Esophagus squamous epithelium (tissue), 5 donors: ENCODE measurements around the gene OR1L8. TPM values are rescaled to one million over a fixed set of nuclear protein-coding genes. Genes with fewer than 3 reads are reported as not detected.

Experiments used
- DNase-seq: peaks from one replicate; lab custom pipeline; 2025; lab: John Stamatoyannopoulos, UW
- H3K27ac ChIP-seq, 4 donors: fragments of 200-600 bp; sonication (generic); one replicate each; pipeline ENCODE4 v1.5.1; 2016 to 2019; ENCODE audit warnings: mild to moderate bottlenecking in 1 of 4
- H3K27me3 ChIP-seq, 4 donors: fragments of 200-600 bp; sonication (generic); 1 replicate in 3 of 4; 2 replicates in 1 of 4; pipeline versions ENCODE4 v1.5.1 to v1.6.0; 2017 to 2021; ENCODE audit warnings: antibody characterized with exemption in 1 of 4
- H3K36me3 ChIP-seq, 3 donors: fragments of 200-600 bp; sonication (generic); one replicate each; pipeline ENCODE4 v1.5.1; 2016 to 2019
- H3K4me1 ChIP-seq, 3 donors: fragments of 200-600 bp; sonication (generic); one replicate each; pipeline ENCODE4 v1.5.1; 2017 to 2019
- H3K4me3 ChIP-seq, 4 donors: fragments of 200-600 bp; sonication (generic); 1 replicate in 3 of 4; 2 replicates in 1 of 4; pipeline ENCODE4 v1.5.1; 2016 to 2019; ENCODE audit warnings: mild to moderate bottlenecking in 2 of 4, moderate library complexity in 1 of 4
- H3K9me3 ChIP-seq, 3 donors: fragments of 200-600 bp; sonication (generic); one replicate each; pipeline ENCODE4 v1.5.1; 2016 to 2019
- POLR2A ChIP-seq, 4 donors: fragments of 450-650 bp; IDR thresholded peaks; one replicate each; pipeline ENCODE4 v1.6.1; 2017; ENCODE audit warnings: antibody characterized with exemption in 4 of 4, mild to moderate bottlenecking in 4 of 4, moderate library complexity in 3 of 4
- WGBS, 2 donors: methylation state at CpG; one replicate each; pipeline ENCODE4 v1.1.5; 2018; 5-methylcytosine and 5-hydroxymethylcytosine counted together
- intact Hi-C: fragments of 100-400 bp; cut with DNase I; formaldehyde crosslinking; loops from one replicate; pipeline ENCODE4 v1.15.0; 2022
- total RNA-seq, 4 donors: library from RNA; depleted of rRNA; stranded (reverse); fragments of >200 nt; gene quantifications; one replicate each; pipeline ENCODE4 v1.1.0, GENCODE V29; 2016
- TF ChIP-seq, protein P1 (sequence below), 6 experiments: fragments of 450-650 bp in 4 of 6; fragments of 200-600 bp in 2 of 6; sonication (generic) in 2 of 6; IDR thresholded peaks; one replicate each; pipeline ENCODE4 v1.5.1; 2016 to 2019; ENCODE audit warnings: antibody characterized with exemption in 6 of 6, mild to moderate bottlenecking in 4 of 6, moderate library complexity in 4 of 6
- donor health status: DM: yes; HTN: yes; CAD: no.

The OR1L8 gene
- total RNA-seq, 4 donors from 2014 or later, result 0.38 TPM; not detected in 3

DNA sequence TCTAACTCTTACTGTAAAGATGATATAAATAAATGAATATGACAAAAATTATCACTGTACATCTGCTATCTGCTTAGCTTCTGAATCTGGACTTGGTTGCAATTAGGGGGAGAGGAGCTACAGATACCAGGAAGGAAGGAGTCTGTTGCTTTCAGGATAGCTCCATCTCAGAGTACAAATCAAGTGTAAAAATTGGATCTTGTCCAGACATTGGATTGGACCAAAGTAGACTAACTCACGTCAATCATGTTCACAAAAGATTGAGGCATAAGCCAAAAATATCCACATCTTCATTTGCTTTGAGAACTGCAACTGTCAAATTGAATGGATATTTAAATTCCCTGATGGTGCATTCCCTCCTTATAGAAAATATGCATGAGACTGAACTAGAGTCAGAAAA, 22.5 kb upstream of the OR1L8 start:
- WGBS, 2 donors, result 26 to 33% methylated on average over 1 of the region's 1 CpG
- no peak for DNase-seq
- no peaks in the 10 kb centered on the region for H3K36me3 ChIP-seq
- H3K27me3 ChIP-seq, result no peaks in the 10 kb centered on the region
- no peak overlapping the region for H3K4me3 ChIP-seq
- no peak overlapping the region for H3K27ac ChIP-seq
- no peaks in the 10 kb centered on the region for H3K4me1 ChIP-seq
- intact Hi-C loops, result no loop called here
- TF ChIP-seq POLR2A (IDR thresholded peaks at IDR 0.05), result no peak
- TF ChIP-seq, protein P1, sequence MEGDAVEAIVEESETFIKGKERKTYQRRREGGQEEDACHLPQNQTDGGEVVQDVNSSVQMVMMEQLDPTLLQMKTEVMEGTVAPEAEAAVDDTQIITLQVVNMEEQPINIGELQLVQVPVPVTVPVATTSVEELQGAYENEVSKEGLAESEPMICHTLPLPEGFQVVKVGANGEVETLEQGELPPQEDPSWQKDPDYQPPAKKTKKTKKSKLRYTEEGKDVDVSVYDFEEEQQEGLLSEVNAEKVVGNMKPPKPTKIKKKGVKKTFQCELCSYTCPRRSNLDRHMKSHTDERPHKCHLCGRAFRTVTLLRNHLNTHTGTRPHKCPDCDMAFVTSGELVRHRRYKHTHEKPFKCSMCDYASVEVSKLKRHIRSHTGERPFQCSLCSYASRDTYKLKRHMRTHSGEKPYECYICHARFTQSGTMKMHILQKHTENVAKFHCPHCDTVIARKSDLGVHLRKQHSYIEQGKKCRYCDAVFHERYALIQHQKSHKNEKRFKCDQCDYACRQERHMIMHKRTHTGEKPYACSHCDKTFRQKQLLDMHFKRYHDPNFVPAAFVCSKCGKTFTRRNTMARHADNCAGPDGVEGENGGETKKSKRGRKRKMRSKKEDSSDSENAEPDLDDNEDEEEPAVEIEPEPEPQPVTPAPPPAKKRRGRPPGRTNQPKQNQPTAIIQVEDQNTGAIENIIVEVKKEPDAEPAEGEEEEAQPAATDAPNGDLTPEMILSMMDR (IDR thresholded peaks at IDR 0.05), result no peak
- no peaks in the 10 kb centered on the region for H3K9me3 ChIP-seq

DNA sequence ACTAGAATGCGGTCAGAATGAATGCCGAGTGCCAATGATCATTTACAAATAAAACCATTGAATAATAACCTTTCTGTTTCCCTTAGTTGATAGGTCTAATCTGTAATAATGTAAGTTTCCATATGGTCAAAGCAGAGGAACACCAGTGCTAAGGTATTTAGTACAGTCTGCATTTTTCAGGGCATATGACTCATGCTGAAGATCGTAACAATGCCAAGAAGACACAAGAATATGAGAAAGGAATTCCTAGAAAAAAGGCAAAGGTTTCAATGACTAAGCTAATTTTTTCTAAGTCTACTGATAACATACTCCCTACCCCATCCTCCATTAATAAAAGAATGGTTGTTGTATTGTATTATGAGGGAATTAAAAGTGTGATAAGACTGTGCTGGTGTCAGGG, 2.8 kb downstream of the OR1L8 start:
- Histone ChIP-seq H3K36me3 (peaks cover 0 to 4% (median 0%) of the 10 kb centered on the region in 3 donors), H3K4me3 (no peak overlapping the region), H3K9me3 (peaks cover 0 to 5% (median 0%) of the 10 kb centered on the region in 3 donors), H3K27ac (no peak overlapping the region), H3K4me1 (no peaks in the 10 kb centered on the region), H3K27me3 (no peaks in the 10 kb centered on the region)
- intact Hi-C loops, result no loop called here
- TF ChIP-seq, protein P1 (IDR thresholded peaks at IDR 0.05), result no peak
- no peak for TF ChIP-seq POLR2A (IDR thresholded peaks at IDR 0.05)
- no peak for DNase-seq
- 66 to 72% methylated on average over 3 of the region's 3 CpGs for WGBS, 2 donors

DNA sequence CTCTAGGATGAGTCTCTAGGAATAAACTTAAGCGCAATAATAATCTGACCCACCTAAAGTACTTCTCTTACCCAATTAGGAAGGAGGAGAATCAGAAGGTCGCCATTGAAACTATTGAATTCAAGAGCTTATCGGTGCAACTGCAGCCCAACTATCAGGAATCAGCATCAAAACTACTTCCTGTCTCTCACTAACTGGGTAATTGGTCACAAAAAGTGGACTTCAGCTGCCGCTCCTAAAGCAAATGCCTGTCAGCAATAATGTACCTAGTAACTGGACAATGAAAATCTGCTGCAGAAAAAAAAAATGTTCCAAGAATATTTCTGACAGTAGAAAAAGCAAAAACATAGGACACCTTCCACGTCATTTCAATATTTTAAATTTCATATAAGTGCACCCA, 3.3 kb downstream of the OR1L8 start:
- Histone ChIP-seq H3K4me3 (no peak overlapping the region), H3K27me3 (no peaks in the 10 kb centered on the region), H3K27ac (no peak overlapping the region), H3K9me3 (peaks cover 0 to 5% (median 0%) of the 10 kb centered on the region in 3 donors), H3K4me1 (no peaks in the 10 kb centered on the region), H3K36me3 (peaks cover 0 to 4% (median 0%) of the 10 kb centered on the region in 3 donors)
- WGBS, 2 donors, result 77 to 79% methylated on average over 5 of the region's 5 CpGs
- TF ChIP-seq POLR2A (IDR thresholded peaks at IDR 0.05), result no peak
- TF ChIP-seq, protein P1 (IDR thresholded peaks at IDR 0.05), result no peak
- DNase-seq, result no peak
- intact Hi-C loops, result no loop called here

DNA sequence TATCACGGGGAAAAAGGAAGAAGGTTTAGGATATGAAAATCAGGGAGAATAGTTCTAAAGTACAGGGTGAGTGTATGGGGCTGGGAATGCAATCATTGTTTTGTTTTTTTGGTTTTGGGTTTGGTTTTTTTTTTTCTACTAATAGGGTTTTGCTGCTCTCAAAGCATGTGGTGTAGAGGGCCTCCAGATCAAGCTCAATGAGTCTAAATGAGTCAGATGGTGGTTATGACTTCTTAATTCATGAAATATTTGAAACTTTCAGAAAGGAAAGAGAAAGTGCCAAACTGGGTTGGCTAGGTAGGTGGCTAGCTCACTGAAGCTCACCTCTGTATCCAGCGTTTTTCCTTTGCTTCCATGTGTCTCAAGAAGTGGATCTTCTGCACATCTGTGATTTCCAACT, 10.7 kb downstream of the OR1L8 start:
- Histone ChIP-seq H3K27ac (no peak overlapping the region), H3K4me3 (no peak overlapping the region), H3K4me1 (no peaks in the 10 kb centered on the region), H3K27me3 (no peaks in the 10 kb centered on the region), H3K9me3 (peaks cover 0 to 5% (median 0%) of the 10 kb centered on the region in 3 donors), H3K36me3 (peaks cover 0 to 4% (median 0%) of the 10 kb centered on the region in 3 donors)
- TF ChIP-seq, protein P1 (IDR thresholded peaks at IDR 0.05), result no peak
- TF ChIP-seq POLR2A (IDR thresholded peaks at IDR 0.05), result no peak
- DNase-seq, result no peak
- 64 to 77% methylated on average over 2 of the region's 2 CpGs for WGBS, 2 donors
- intact Hi-C loops, result no loop called here

DNA sequence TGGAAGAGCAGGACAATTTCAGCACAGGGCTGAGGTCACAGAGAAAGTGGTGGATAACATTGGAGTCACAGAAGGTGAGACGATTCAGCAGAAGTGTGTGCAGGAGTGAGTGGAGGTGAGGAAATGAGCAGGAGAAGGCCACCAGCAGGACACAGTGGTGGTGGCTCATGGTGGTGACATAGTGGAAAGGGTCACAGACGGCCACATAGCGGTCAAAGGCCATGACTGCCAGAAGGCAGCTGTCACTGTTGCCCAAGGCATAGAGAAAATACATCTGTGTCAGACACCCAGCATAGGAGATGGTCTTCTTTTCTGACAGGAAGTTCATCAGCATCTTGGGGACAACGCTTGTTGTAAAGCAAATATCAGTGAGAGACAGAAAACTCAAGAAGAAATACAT, 15.3 kb downstream of the OR1L8 start:
- Histone ChIP-seq H3K4me1 (no peaks in the 10 kb centered on the region), H3K4me3 (no peak overlapping the region), H3K27ac (no peak overlapping the region), H3K9me3 (no peaks in the 10 kb centered on the region), H3K36me3 (no peaks in the 10 kb centered on the region), H3K27me3 (no peaks in the 10 kb centered on the region)
- TF ChIP-seq POLR2A (IDR thresholded peaks at IDR 0.05), result no peak
- TF ChIP-seq, protein P1 (IDR thresholded peaks at IDR 0.05), result no peak
- WGBS, 2 donors, result 75 to 84% methylated on average over 4 of the region's 4 CpGs
- intact Hi-C loops, result no loop called here
- DNase-seq, result no peak
